AML-193 (cell line): Measurements from ENCODE around the gene ARHGEF4.
"Not testable (repeated sequence)": the region's sequence is repeated elsewhere in the genome, so short reads cannot be mapped to it uniquely, and the experiment has no call there.

Experiments
- DNase-seq, 2 experiments: peaks; one replicate each; lab custom pipeline; 2025; lab: John Stamatoyannopoulos, UW

The ARHGEF4 gene

GRCh38 chr2:130977461-130978050 lies 140.8 kb downstream of the ARHGEF4 start:
- DNase-seq: no peak

GRCh38 chr2:130981667-130982066 lies 145.0 kb downstream of the ARHGEF4 start:
- DNase-seq: no peak

GRCh38 chr2:130985206-130985780 lies 148.6 kb downstream of the ARHGEF4 start:
- peak; percentile 49 to 66 for DNase-seq

- DNase-seq: no peak
These were observed 149.3 kb downstream of the ARHGEF4 start for GRCh38 chr2:130985831-130986649.

- no peak for DNase-seq
These were observed 150.3 kb downstream of the ARHGEF4 start for GRCh38 chr2:130986890-130987493.

GRCh38 chr2:130987519-130988425 lies 151.1 kb downstream of the ARHGEF4 start:
- DNase-seq: no peak

GRCh38 chr2:130991446-130991845 lies 154.7 kb downstream of the ARHGEF4 start:
- DNase-seq: not testable (repeated sequence)

- not testable (repeated sequence) for DNase-seq
These were observed 155.3 kb downstream of the ARHGEF4 start for GRCh38 chr2:130992003-130992402.

- no peak for DNase-seq
These were observed 160.0 kb downstream of the ARHGEF4 start for GRCh38 chr2:130996691-130997090.

- DNase-seq: no peak
These were observed 160.5 kb downstream of the ARHGEF4 start for GRCh38 chr2:130997198-130997597.

GRCh38 chr2:130998561-130998960 lies 161.8 kb downstream of the ARHGEF4 start:
- DNase-seq: no peak

- DNase-seq: no peak
These were observed 167.9 kb downstream of the ARHGEF4 start for GRCh38 chr2:131004446-131005209.

- DNase-seq: no peak
These were observed 168.7 kb downstream of the ARHGEF4 start for GRCh38 chr2:131005216-131005935.

GRCh38 chr2:131006561-131006960 lies 169.8 kb downstream of the ARHGEF4 start:
- no peak for DNase-seq

- DNase-seq: no peak
These were observed 172.3 kb downstream of the ARHGEF4 start for GRCh38 chr2:131008967-131009366.

GRCh38 chr2:131009713-131010475 lies 173.2 kb downstream of the ARHGEF4 start:
- no peak for DNase-seq

GRCh38 chr2:131010566-131010965 lies 173.9 kb downstream of the ARHGEF4 start:
- no peak for DNase-seq

- no peak for DNase-seq
These were observed 174.8 kb downstream of the ARHGEF4 start for GRCh38 chr2:131011486-131011885.

GRCh38 chr2:131014141-131014540 lies 177.4 kb downstream of the ARHGEF4 start:
- no peak for DNase-seq
